Measurements from ENCODE around the gene GABRA4.

DNA sequence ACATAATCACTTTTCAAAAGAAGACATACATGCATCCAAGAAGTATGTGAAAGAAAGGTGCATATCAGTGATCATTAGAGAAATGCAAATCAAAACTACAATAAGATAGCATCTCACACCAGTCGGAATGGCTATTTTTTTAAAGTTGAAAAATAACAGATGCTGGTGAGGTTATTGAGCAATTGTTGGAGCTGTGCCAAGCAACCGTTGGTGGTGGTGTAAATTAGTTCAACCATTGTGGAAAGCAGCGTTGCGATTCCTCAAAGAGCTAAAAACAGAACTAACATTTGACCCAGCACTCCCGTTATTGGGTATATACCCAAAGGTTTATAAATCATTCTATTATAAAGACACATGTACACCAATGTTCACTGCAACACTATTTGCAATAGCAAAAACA, 98.6 kb downstream of the GABRA4 start:
- TF ChIP-seq, protein P1, sequence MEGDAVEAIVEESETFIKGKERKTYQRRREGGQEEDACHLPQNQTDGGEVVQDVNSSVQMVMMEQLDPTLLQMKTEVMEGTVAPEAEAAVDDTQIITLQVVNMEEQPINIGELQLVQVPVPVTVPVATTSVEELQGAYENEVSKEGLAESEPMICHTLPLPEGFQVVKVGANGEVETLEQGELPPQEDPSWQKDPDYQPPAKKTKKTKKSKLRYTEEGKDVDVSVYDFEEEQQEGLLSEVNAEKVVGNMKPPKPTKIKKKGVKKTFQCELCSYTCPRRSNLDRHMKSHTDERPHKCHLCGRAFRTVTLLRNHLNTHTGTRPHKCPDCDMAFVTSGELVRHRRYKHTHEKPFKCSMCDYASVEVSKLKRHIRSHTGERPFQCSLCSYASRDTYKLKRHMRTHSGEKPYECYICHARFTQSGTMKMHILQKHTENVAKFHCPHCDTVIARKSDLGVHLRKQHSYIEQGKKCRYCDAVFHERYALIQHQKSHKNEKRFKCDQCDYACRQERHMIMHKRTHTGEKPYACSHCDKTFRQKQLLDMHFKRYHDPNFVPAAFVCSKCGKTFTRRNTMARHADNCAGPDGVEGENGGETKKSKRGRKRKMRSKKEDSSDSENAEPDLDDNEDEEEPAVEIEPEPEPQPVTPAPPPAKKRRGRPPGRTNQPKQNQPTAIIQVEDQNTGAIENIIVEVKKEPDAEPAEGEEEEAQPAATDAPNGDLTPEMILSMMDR (IDR thresholded peaks at IDR 0.05; ENCODE audit: low read length): no peak
- no peak for TF ChIP-seq EZH2 (optimal IDR thresholded peaks at IDR 0.05; ENCODE audit: low read depth, low read length)

All from MM.1S (cell line).